T-helper 17 cell (primary cell): ENCODE results near the gene AGK. TPM values are rescaled to one million over a fixed set of nuclear protein-coding genes. Genes with fewer than 3 reads are reported as not detected.

Experiments
- ATAC-seq: fragments of 150-1000 bp; cut with Tn5 transposase; 2 replicates; pipeline ENCODE4 v1.10.0; 2021; ENCODE audit warnings: mild to moderate bottlenecking, moderate library complexity
- DNase-seq, 3 donors: peaks; one replicate each; pipeline versions ENCODE4 v3.0.0 to v3.0.0-alpha.2; 2020 to 2021
- H3K9me3 ChIP-seq: one replicate; pipeline ENCODE4 v1.7.0; 2013; ENCODE audit warnings: low read length, mild to moderate bottlenecking; ENCODE audit not compliant: control insufficient read depth, poor library complexity, severe bottlenecking
- H3K27ac Mint-ChIP-seq: one replicate; pipeline ENCODE4 v1.8.0; 2022; ENCODE audit warnings: mild to moderate bottlenecking, moderate library complexity, mixed read lengths
- H3K27me3 Mint-ChIP-seq: one replicate; pipeline ENCODE4 v1.8.0; 2022; ENCODE audit warnings: mixed read lengths
- H3K36me3 Mint-ChIP-seq: one replicate; pipeline ENCODE4 v1.8.0; 2022; ENCODE audit warnings: low read depth, mixed read lengths
- H3K4me1 Mint-ChIP-seq: one replicate; pipeline ENCODE4 v1.8.0; 2022; ENCODE audit warnings: mild to moderate bottlenecking, mixed read lengths
- H3K4me3 Mint-ChIP-seq: one replicate; pipeline ENCODE4 v1.8.0; 2022; ENCODE audit warnings: mild to moderate bottlenecking, moderate library complexity, mixed read lengths
- total RNA-seq, 4 donors: library from RNA in 2 of 4; stranded (reverse) in 2 of 4; gene quantifications; one replicate each; pipeline ENCODE4 v1.2.3 and lab custom pipeline; 2022 to 2026

AGK gene
- total RNA-seq, 2 donors from 2014 or later, result 25.9 to 27.4 TPM

DNA sequence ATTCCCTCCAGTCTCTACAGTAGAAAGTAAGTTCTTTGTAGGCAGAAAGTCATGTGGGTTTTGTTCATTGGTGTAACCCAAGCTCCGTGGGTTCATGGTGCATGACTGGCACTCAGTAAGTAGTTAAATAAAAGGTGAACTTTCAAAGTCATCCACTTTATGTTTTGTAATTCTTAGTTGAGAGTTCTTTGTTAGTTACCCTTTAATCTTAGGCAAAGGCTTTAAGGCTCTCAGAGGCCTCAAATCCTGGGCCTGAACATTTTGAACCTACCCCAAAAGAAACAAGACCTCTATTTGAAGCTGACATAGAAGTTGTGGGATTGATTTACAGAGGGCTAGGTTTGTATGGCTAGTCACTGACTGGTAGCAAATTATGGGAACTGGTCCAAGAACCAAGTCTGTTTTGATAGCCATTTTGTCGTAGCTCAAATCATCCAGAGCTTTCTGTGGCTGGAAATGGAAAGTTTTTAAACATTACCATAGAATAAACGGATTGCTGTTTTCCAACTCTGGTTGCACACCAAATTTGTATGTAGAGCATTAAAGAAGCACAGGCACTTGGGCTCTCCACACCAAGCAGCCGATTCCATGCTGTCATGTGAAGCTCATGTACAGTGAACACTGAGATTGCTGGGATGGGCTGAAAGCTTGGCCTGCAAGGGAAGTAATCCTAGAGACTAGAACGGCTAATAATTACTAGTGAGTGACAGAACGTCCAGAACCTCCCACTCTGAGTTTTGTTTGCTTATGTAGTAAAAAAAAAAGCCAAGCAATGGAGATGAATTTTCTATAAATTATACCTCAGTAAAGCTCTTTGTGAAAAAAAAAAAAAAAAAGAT is 97.3 kb downstream of the AGK start:
- DNase-seq (no peak), ATAC-seq (no peak)
- no peaks in the 10 kb centered on the region for H3K36me3 Mint-ChIP-seq
- H3K27ac Mint-ChIP-seq, result peak overlapping the region; percentile 78
- no peaks in the 10 kb centered on the region for H3K27me3 Mint-ChIP-seq
- no peaks in the 10 kb centered on the region for H3K9me3 ChIP-seq
- peaks cover 6% of the 10 kb centered on the region for H3K4me1 Mint-ChIP-seq
- no peak overlapping the region for H3K4me3 Mint-ChIP-seq

DNA sequence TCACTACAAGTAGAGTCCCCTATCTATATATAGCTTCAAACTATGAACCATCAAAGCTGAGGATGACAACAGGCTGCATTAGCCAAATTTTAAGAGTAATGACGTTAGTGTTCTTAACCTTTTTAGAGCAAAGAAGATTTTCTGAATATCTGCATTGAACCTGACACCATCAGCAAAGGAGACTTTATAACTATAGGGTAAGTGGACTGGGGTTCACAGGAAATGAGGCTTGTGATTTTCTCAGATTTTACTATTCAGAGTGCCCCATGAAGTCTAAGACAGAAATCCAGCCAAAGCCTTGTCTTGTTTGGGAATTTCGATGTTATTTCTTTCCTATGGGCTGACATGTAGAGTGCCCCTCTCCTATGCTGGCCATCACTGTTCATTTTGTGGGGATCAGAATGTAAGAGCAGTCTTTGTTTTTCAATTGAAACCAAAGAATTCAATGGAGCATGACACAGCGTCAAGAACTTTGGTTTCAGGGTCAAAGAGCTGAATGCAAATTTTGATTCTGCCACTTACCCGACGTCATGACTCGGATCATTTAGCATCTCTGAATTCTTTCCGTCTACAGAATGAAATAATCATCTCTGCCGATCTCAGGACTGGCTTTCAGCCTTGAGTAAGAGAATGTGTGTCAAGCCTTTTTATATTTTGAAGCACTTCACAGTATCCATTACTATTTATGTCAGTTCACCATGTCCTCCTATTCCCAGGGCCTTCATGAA is 98.1 kb downstream of the AGK start:
- peaks cover 7% of the 10 kb centered on the region for H3K4me1 Mint-ChIP-seq

DNA sequence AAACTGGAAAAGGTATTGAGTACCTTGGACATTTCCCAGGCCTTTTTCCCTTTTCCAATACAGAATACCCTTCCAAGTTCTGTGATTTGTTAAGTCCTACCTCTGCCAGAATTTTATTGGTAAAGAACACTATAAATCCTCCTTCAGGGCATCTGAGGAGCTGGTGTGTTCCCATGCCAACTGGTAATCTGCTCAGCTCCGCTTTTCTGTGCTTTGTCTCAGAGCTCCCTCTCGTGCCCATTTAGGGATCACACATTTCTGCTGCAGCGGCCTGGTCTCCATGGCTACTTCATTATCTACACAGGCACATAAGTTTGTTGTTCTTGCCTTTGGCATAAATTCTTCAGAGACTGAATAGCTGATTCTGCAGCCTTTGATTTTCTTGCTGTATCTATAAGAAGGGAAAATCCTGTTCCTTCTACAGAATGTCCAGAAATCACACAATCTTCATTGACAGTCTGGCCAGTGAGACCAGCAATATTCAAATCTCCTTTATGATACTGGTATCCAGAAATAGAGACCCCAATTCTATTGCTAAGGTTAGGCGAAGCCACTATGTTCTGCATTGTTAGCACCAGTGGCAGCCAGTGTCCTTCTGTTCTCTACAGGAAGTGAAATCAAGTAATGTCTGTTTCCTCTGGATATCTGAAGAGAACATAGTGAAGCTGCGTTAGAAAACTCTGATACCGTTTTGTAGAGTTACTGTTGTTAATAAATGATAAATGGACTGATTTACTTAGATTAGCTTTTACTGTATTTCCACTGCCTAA is 98.8 kb downstream of the AGK start:
- H3K4me1 Mint-ChIP-seq, result peaks cover 13% of the 10 kb centered on the region
- no peak for DNase-seq

More for the DNA sequence above, 98.1 kb downstream of the AGK start:
- peak overlapping the region; percentile 78 for H3K27ac Mint-ChIP-seq
- H3K9me3 ChIP-seq, result no peaks in the 10 kb centered on the region
- DNase-seq (no peak), ATAC-seq (no peak)
- H3K36me3 Mint-ChIP-seq, result no peaks in the 10 kb centered on the region
- H3K27me3 Mint-ChIP-seq, result no peaks in the 10 kb centered on the region
- no peak overlapping the region for H3K4me3 Mint-ChIP-seq

DNA sequence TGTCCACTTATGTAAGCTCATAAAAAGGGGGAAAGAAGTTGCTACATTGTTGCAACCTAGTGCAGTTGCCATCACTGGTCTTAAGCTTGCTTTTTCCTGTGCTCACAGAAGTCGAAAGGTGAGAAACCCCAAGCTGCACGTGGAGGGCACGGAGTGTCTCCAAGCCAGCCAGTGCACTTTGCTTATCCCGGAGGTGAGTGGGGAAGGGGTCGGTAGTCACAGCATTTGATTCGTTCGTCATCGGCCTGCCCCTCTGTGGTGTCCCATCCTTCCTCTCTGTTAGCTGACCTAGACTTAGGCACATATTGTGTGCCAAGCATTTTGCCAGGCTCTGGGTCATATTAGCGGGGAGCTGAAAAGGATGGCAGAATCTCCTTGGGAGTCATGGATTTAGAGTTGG is 100.2 kb downstream of the AGK start:
- Mint-ChIP-seq H3K36me3 (no peaks in the 10 kb centered on the region), H3K27me3 (no peaks in the 10 kb centered on the region), H3K4me3 (no peak overlapping the region), H3K4me1 (peaks cover 13% of the 10 kb centered on the region), H3K27ac (peak overlapping the region; percentile 32)
- DNase-seq (no peak), ATAC-seq (no peak)
- no peaks in the 10 kb centered on the region for H3K9me3 ChIP-seq

More for the DNA sequence above, 98.8 kb downstream of the AGK start:
- H3K36me3 Mint-ChIP-seq, result no peaks in the 10 kb centered on the region
- H3K4me3 Mint-ChIP-seq, result no peak overlapping the region
- no peaks in the 10 kb centered on the region for H3K9me3 ChIP-seq
- peak; percentile 41 for ATAC-seq
- H3K27ac Mint-ChIP-seq, result peak overlapping the region; percentile 66
- no peaks in the 10 kb centered on the region for H3K27me3 Mint-ChIP-seq

DNA sequence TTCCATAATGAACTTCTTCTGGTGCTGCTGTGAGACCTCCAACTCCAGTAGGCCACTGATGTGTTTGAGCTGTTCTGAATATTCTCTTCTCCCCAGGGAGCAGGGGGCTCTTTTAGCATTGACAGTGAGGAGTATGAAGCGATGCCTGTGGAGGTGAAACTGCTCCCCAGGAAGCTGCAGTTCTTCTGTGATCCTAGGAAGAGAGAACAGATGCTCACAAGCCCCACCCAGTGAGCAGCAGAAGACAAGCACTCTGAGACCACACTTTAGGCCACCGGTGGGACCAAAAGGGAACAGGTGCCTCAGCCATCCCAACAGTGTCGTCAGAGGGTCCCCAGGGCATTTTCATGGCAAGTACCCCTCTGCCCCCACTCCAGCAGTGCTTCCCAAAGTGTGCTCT is 101.5 kb downstream of the AGK start:
- H3K4me1 Mint-ChIP-seq, result peaks cover 13% of the 10 kb centered on the region
- no peaks in the 10 kb centered on the region for H3K27me3 Mint-ChIP-seq
- no peak for ATAC-seq
- no peaks in the 10 kb centered on the region for H3K9me3 ChIP-seq
- DNase-seq, result no peak
- H3K4me3 Mint-ChIP-seq, result no peak overlapping the region
- no peaks in the 10 kb centered on the region for H3K36me3 Mint-ChIP-seq
- H3K27ac Mint-ChIP-seq, result peak overlapping the region; percentile 32

DNA sequence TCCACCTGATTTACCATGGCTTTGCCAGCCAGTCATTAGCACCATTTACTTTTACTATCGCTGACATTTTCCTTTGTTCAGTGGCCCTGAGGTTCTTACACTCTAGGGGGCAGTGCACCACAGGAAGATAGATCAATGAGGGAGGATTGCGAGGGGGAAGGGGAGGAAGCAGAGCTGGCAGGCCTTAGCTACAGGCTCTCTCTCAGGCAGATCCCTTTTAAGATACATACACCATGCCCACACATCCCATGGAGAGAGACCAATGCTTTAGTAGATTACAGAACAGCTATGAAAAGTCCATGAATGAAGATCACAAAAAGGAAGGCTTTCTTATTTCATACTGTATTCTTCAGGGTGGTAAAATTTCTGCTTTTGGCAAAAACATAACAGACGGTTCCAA is 103.3 kb downstream of the AGK start:
- Mint-ChIP-seq H3K4me1 (peaks cover 9% of the 10 kb centered on the region), H3K4me3 (no peak overlapping the region), H3K36me3 (no peaks in the 10 kb centered on the region), H3K27ac (peak overlapping the region; percentile 63), H3K27me3 (no peaks in the 10 kb centered on the region)
- H3K9me3 ChIP-seq, result no peaks in the 10 kb centered on the region
- ATAC-seq (peak; percentile 93), DNase-seq (peak in 1 of 3 donors; percentile 40)

DNA sequence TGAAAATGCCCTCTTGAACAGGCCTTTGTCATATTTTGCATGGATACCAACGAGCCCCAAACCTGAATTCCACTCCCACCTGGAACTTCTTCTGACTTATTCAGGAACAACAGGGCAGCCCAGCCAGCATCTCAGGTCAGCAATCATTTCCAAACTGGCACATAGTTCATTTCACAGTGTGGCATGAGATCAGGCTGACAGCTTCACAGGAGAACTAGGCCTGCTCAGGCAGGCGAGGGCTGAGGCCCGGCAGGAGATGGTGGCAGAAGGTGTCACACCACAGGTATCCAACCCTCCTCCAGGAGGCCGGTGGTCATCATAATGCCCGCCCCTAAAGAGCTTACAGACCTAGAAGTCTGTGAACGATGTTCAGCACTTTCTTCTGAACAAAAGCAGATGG is 108.3 kb downstream of the AGK start:
- ATAC-seq (no peak), DNase-seq (no peak)
- Mint-ChIP-seq H3K27me3 (no peaks in the 10 kb centered on the region), H3K27ac (peak overlapping the region; percentile 72), H3K36me3 (peaks cover 2% of the 10 kb centered on the region), H3K4me1 (peaks cover 10% of the 10 kb centered on the region), H3K4me3 (no peak overlapping the region)
- H3K9me3 ChIP-seq, result no peaks in the 10 kb centered on the region

DNA sequence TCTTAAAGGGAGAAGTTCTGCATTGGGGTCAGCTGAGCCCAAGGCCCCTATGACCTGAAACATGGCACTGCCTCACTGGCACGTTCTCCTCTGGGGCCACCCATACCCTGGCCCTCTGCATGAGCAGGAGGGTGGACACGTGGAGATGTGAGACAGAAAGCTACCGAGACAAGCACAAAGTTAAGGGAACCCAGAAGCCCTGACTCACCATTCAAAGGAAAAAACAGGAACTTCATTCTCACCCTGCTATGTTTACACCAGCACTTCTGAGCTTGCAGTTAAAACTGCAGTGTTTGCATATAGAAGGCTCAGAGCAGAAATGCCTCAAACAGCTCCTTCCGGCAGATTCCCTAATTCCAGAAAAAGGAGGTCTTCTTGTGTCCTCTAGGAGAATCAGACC is 109.0 kb downstream of the AGK start:
- peak overlapping the region; percentile 72 for H3K27ac Mint-ChIP-seq
- DNase-seq (no peak), ATAC-seq (peak; percentile 30)
- no peaks in the 10 kb centered on the region for H3K27me3 Mint-ChIP-seq
- H3K4me1 Mint-ChIP-seq, result peaks cover 6% of the 10 kb centered on the region
- H3K36me3 Mint-ChIP-seq, result peaks cover 2% of the 10 kb centered on the region
- H3K9me3 ChIP-seq, result no peaks in the 10 kb centered on the region
- no peak overlapping the region for H3K4me3 Mint-ChIP-seq

DNA sequence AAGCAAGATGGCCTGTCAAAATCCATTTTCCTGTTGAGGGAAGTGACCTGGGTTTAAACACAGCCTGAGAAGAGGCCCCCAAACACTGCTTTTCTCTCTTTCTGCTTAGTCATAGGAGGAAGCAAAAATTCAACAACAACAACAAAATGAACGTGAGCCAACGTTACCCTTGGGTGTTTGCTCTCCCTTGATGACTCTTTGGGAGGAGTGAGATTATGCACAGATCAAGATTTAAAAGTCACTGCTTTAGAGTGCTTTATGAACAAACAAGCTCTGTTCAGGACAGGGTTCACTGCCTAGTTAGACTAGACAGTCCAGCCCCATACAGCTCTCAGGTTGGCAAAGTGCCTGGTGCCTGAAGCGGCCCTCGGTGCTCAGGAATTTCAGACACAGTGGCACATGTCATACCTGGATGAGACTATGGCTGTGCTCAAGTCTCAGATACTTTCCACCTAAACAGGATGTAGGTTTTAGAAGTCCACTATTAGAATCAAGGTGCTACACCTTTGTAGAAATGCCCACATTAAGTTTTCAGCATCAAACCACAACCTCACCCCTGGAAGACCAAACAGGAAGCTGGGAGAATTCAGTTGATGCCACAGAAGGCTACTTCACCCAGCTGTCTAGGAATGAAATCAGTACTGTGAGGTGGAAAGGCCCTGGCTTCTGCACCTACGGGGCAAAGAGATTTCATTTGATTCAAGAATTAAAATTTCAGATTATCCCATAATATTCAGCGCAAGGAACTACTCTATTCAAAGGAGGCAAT is 112.1 kb downstream of the AGK start:
- Mint-ChIP-seq H3K4me3 (no peak overlapping the region), H3K36me3 (peaks cover 9% of the 10 kb centered on the region), H3K4me1 (peaks cover 11% of the 10 kb centered on the region), H3K27ac (peak overlapping the region; percentile 75), H3K27me3 (no peaks in the 10 kb centered on the region)
- no peaks in the 10 kb centered on the region for H3K9me3 ChIP-seq
- ATAC-seq, result no peak
- DNase-seq, result no peak

DNA sequence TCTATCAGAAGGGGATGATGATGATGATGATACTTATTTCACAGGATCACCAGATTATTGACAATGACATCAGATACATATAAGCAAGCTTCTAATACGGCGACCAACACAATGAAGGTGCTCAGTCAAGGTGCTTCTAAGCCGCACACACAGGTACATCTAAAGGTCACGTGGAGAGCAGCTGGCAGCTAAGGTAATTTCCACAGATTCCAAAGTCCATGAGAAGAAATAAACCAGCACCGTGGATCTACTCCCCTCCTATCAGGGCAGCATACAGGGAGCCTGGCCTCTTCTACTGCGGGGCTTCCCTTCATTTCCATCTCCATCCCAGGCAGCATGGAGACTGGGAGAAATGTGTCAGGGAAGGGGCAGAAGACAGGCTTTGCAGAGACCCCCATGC is 113.2 kb downstream of the AGK start:
- Mint-ChIP-seq H3K36me3 (peaks cover 12% of the 10 kb centered on the region), H3K27me3 (no peaks in the 10 kb centered on the region), H3K27ac (no peak overlapping the region), H3K4me1 (peaks cover 15% of the 10 kb centered on the region), H3K4me3 (no peak overlapping the region)
- DNase-seq (no peak), ATAC-seq (no peak)
- no peaks in the 10 kb centered on the region for H3K9me3 ChIP-seq

DNA sequence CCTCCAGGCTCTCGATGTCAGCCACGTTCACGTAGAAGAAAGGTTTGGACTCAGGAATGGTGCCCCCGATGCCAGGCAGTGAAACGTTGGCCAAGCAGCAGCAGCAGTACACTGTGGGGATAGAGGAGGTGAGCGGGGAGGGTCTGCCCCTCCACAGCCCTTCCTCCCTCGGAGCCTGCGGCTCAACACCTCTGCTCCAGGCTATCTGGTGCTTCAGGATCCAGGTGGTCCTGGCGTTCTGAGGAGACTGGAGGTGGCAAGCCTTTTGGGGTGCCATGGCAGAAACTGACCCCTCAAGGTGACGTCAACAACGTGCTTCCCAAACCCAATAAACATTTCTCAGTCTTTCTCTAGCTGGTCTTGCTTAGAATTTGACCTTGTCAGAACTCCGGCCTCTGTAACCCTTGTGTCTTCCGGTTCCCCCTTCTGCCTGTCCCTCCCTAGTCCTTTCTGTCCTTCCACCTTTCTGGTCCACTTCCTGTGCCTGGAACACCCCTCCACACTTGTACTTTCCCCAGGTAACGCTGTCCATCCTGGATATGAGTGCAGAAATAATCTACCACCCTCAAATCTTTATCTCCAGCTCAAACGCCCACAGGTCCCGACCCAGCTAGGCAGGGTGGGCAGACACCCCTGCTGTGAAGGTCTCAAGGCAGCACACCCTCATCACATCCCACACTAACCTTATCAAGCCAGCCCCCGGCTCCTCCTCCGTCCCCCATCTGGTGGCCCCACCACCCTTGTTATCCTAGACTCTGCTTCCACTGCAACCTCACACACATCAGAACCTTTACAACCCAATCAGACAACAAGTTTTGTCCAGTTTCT is 114.2 kb downstream of the AGK start:
- DNase-seq (no peak), ATAC-seq (no peak)
- Mint-ChIP-seq H3K4me1 (peaks cover 17% of the 10 kb centered on the region), H3K27ac (peak overlapping the region; percentile 86), H3K36me3 (peaks cover 15% of the 10 kb centered on the region), H3K27me3 (no peaks in the 10 kb centered on the region), H3K4me3 (peak overlapping the region; percentile 67)
- no peaks in the 10 kb centered on the region for H3K9me3 ChIP-seq

DNA sequence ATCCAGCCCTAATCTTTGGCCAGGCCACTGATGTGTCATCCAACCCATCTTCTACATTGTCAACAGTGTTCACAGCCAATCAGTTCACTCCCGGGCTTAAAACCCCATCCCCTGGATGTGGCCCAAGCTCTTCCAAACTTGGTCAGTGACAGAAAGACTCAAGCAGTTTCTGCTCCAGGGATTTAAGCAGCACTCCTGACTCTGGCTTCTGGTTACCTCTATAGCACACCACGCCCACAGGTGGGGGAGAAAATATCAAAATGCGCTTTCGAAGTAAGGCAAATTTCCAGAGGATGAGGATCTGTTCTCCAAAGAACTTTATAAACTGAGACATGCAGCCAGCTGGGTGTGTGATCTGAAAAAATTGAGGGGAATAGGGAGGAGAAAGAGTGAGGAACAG is 114.9 kb downstream of the AGK start:
- H3K27me3 Mint-ChIP-seq, result no peaks in the 10 kb centered on the region
- H3K36me3 Mint-ChIP-seq, result peaks cover 12% of the 10 kb centered on the region
- ATAC-seq (no peak), DNase-seq (no peak)
- H3K27ac Mint-ChIP-seq, result peak overlapping the region; percentile 86
- H3K9me3 ChIP-seq, result no peaks in the 10 kb centered on the region
- H3K4me3 Mint-ChIP-seq, result peak overlapping the region; percentile 67
- H3K4me1 Mint-ChIP-seq, result peaks cover 15% of the 10 kb centered on the region
